Activated T-cell treated with anti-CD3 and anti-CD28 coated beads, Interleukin-2, amount 50 U/mL, for 48 hours (primary cell): ENCODE data around the gene PARP1.
"Not testable (repeated sequence)": the region's sequence is repeated elsewhere in the genome, so short reads cannot be mapped to it uniquely, and the experiment has no call there.

Experiments
- DNase-seq, 2 experiments: peaks; one replicate each; pipeline ENCODE4 v3.0.0-alpha.2; 2020

PARP1 gene

DNA sequence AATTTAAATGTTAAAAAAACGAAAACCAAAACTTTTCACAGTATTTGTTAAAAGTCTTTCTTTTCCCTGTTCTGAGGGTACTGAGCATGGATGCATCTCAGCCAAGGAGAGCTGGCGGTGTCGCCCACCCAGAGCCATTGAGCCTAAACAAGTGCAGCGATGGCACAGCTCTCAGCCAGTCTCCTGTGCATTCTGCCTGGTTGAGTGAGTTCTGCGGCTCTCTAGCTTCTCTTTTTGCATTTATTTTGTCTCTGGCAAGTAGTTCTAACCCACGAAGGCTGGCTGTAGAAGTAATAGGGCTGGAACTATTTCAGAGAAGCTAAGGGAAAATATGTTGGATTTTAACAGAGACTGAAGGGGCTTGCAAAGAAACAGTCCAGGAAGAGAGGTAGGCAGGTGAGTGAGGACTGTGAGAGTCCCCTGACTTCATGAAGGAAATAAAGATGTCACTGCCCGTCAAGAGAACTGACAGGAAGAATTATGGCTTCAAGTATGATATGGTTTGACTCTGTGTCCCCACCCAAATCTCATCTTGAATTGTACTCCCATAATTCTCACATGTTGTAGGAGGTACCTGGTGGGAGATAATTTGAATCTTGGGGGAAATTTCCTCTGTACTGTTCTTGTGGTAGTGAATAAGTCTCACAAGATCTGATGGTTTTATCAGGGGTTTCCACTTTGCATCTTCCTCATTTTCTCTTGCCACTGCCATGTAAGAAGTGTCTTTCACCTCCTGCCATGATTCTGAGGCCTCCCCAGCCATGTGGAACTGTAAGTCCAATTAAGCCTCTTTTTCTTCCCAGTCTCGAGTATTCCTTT is 63.2 kb downstream of the PARP1 start:
- no peak for DNase-seq

- DNase-seq, result no peak
These were observed 65.2 kb downstream of the PARP1 start for GRCh38 chr1:226342656-226343055.

DNA sequence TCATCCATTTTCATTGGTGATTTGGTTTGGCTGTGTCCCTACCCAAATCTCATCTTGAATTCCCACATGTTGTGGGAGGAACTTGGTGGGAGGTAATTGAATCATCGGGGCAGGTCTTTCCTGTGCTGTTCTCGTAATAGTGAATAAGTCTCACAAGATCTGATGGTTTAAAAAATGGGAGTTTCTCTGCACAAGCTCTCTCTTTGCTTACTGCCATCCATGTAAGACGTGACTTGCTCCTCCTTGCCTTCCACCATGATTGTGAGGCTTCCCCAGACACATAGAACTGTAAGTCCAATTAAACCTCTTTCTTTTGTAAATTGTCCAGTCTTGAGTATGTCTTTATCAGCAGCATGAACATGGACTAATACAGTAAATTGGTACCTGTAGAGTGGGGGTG is 67.8 kb downstream of the PARP1 start:
- DNase-seq, result not testable (repeated sequence)

DNA sequence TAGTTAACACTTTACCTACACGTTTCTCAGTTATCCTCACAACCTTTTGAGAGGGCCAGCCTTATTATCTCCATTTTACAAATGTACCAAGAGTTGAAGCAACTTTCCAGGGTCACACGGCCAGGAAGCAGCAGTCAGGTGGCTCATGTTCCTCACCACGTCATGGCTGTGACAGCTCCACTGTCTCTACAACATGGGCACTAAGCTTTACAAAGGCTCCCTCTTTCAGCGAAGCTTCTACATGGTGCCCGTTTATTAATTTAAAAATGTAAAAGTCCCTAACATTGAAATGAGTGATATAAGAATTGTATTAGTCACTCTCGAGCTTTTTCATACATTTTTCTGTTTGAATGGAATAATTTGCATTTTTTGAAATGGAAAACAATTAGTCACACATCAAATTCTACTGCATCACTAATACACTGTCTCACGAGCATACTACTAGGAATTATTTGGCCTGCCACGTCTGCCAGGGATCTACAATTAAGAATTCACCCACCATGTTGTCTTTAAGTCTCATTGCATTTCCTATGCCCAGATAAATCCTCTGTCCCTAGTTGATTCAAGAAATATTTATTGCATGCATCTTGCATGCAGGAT is 70.5 kb downstream of the PARP1 start:
- DNase-seq, result no peak

DNA sequence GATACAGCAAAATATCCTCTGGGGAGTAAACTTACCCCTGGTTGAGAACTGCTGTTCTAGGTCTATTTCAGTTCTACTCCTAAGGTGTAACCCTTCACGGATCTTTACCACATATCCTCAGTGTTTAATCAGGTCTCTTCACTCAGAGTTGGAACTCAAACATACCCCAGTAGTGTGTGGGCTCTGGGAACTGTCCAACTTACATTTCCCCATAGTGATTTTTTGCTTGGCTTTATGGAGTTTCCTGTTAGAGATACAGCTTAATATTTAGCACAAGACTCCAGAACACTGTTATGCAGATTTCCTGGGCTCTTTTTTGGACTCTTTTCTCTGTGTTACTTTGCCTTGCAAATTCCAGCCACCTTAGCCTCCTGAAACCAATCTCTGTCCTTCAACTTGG is 72.2 kb downstream of the PARP1 start:
- no peak for DNase-seq

DNA sequence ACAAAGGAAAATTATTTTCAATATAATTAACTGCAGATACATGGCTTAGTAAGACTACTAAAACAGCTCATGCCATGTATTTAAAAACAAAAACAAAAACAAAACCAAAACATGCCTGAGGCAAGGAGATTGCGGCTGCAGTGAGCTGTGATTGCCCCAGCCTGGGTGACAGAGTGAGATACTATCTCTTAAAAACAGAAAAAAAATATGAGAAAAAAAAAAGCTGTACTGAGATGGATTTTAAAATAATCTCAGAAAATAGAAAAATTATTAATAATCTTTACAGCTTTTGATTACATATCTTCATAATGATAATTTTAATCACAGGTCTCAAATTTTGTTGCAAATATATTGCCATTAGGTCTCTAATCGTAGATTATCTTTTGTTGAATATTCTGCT is 74.9 kb downstream of the PARP1 start:
- no peak for DNase-seq

DNA sequence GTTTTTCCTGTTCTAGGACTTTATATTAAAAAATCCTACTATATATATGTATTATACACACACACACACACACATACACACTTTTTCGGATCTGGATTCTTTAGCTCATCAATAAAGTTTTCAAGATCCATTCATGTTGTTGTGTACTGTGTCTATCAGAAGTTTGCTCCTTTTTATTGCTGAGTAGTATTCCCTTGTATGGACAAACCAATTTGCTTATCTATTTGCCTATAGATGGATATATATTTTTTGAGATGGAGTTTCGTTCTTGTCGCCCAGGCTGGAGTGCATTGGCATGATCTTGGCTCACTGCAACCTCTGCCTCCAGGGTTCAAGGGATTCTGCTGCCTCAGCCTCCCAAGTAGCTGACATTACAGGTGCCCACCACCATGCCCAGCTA is 78.7 kb downstream of the PARP1 start:
- no peak for DNase-seq

DNA sequence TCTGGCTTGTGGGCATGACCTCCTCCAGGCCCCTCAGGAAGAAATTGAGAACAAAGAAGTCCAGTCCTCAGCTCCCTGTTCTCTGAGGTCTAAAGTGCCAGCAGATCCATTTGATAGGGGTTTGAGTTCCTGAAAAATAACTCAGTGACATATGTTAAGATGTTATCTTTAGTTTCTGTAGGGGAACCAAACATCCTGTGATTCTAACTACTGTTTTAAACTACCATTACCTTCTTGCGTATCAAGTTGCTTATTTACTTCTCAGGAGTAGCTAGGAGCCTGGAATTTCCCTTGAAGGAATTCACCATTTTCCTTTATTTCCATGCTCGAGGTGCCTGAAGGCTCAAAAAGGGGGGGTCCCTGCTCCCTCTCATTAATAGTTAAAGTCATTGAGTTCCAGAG is 80.1 kb downstream of the PARP1 start:
- no peak for DNase-seq

DNA sequence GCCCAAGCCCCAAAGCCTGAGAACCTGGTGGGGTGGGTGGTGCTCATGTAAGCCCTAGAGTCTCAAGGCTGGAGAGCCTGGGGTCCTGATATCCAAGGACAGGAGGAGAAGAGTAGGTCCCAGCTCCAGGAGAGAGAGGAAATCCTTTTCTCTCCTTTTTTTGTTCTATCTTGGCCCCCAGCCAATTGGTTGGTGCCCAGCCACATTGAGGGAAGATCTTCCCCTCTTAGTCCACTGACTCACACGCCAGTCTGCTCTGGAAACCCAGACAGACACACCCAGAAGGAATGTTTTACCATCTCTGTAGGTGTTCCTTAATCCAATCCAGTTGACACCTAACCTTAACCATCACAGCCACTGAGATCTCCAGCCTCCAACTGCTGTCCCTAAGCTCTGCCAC is 82.7 kb downstream of the PARP1 start:
- DNase-seq, result no peak

- no peak for DNase-seq
These were observed 83.4 kb downstream of the PARP1 start for GRCh38 chr1:226324479-226324878.

DNA sequence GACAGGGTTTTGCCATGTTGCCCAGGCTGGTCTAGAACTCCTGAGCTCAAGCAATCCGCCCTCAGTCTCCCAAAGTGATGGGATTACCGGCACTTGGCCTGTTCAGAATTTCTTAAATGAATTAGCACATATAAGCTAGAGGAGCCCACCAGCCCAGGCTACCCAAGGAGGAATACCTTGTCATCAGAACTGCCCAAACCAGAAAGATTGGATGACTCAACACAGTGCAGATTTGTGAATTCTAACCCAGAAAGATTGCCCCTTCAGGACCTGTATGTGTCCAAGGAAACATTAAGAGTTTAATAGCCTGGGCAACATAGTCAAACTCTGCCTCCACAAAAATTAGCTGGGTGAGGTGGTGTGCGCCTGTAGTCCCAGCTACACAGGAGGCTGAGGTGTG is 84.9 kb downstream of the PARP1 start:
- no peak for DNase-seq

GRCh38 chr1:226320930-226321329 is 87.0 kb downstream of the PARP1 start:
- no peak for DNase-seq

DNA sequence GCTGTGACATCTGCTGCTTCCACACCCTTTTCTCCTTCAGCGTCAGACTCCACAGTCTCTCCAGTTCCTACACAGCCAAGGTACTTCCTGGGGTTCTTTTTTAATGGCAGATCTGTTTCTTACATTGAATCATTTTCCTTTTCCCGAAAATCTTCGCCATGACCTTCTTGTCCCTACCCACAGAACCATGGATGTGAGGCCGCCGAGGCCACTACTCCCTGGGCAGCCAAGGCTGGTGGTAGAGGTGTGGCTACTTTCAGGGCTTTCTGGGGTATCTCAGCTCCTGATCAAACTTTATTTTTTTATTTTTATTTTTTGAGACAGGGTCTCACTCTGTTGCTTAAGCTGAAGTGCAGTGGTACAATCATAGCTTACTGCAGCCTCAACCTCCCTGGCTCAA is 89.4 kb downstream of the PARP1 start:
- DNase-seq, result no peak

DNA sequence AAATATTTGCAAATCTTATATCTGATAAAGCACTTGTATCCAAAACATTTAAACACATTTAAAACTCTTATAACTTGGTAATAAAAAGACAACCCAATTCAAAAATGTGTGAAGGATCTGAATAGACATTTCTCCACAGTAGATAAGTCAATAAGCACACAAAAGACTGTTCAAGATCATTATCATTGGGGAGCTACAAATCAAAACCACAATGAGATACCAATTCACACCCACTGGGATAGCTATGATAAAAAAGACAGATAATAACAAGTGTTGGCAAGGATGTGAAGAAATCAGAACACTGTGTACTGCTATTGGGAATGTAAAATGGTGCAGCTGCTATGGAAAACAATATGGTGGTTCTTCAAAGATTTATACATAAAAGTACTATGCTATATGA is 93.8 kb downstream of the PARP1 start:
- no peak for DNase-seq

DNA sequence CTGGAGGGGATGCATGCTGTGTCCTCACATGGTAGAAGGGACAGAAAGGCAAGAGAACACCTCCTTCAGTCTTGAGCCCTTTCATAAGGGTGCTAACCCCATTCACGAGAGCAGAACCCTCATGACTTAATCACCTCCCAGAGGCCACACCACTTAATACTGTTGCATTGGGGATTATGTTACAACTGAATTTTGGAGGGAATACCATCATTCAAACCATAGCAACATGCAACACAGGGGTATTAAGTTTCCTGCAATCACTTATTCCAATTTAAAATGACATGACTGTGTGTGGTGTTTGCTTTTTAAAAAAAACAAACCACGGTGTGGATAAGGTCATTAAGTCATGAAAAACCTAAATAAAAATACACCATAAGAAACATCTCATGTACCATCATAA is 95.8 kb downstream of the PARP1 start:
- DNase-seq, result no peak

DNA sequence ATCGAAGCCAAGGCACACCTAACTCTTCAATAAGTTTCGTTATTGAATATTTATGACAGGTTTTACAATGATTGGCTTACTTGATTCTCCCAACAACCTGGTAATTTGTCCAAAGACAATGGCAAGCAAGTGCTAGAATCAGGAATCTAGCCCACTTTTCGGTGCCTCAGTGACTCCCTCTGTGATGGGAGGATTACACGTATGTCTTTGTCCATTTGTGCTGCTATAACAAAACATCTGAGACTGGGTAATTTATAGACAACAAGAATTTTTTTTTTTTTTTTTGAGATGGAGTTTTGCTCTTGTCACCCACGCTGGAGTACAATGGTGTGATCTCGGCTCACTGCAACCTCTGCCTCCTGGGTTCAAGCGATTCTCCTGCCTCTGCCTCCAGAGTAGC is 96.5 kb downstream of the PARP1 start:
- no peak for DNase-seq
